ENCODE data around the gene IL18.
"Not testable (repeated sequence)": the region's sequence is repeated elsewhere in the genome, so short reads cannot be mapped to it uniquely, and the experiment has no call there.

The IL18 gene

DNA sequence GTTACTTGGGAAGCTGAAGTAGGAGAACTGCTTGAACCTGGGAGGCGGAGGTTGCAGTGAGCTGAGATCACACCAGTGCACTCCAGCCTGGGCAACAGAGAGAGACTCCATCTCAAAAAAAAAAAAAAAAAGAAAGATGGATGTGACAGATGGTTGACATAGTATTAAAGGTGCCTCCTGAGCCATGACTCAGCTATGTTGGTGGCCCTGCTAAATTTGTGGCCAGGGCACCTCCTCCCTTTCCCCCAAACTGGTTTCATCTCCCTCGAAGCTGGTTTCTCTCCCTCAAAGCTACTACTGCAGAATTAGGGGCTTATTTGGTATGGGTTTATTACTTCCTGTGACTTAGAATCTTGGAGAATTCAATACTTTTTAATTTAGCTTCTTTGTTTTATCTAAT is 45.7 kb downstream of the IL18 start:
- DNase-seq (ENCODE audit: low spot score) = no peak

- no peak for DNase-seq (ENCODE audit: low spot score)
These were observed 48.5 kb downstream of the IL18 start for GRCh38 chr11:112115386-112115785.

- no peak for DNase-seq (ENCODE audit: low spot score)
These were observed 49.4 kb downstream of the IL18 start for GRCh38 chr11:112114460-112114859.

- DNase-seq (ENCODE audit: low spot score) = peak; percentile 48
These were observed 50.1 kb downstream of the IL18 start for GRCh38 chr11:112113539-112114457.

GRCh38 chr11:112106070-112106469 is 57.8 kb downstream of the IL18 start:
- DNase-seq (ENCODE audit: low spot score) = no peak

- no peak for DNase-seq (ENCODE audit: low spot score)
These were observed 60.4 kb downstream of the IL18 start for GRCh38 chr11:112103446-112103845.

GRCh38 chr11:112100462-112100861 is 63.4 kb downstream of the IL18 start:
- DNase-seq (ENCODE audit: low spot score) = no peak

GRCh38 chr11:112097734-112098528 is 66.0 kb downstream of the IL18 start:
- no peak for DNase-seq (ENCODE audit: low spot score)

DNA sequence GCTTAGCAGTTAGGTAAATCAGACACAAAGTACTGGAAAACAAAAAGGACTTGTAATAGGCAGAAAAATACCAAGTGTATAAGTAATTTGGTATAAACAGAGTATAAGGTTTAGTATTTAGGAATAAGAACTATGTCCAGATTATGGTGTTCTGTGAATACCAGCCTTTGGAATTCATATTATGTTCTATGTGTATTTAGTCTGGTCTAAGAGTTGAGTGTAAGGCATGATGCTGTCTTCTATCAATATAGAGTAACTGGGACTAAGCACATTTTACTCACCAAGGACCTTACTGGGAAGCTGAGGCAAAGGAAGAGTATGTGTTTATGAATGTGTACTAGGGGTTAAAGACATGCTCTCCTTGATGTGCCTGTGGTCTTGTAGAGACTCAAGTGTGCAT is 67.7 kb downstream of the IL18 start:
- DNase-seq (ENCODE audit: low spot score) = no peak

GRCh38 chr11:112095302-112095701 is 68.6 kb downstream of the IL18 start:
- not testable (repeated sequence) for DNase-seq (ENCODE audit: low spot score)
